MCF 10A (cell line): ENCODE data around the gene LPAR3. TPM values are rescaled to one million over a fixed set of nuclear protein-coding genes. Genes with fewer than 3 reads are reported as not detected.

Experiments used
- BruUV-seq: library from RNA; stranded (reverse); fragments of 400-500 nt; replicated peaks from 2 replicates; lab custom pipeline; 2021; lab: Mats Ljungman, UMichigan
- CTCF ChIA-PET: fragments of 300-600 bp; sonication (Branson Sonifier 250); formaldehyde crosslinking; extraction: SDS; loops from one replicate; lab custom pipeline; 2021; ENCODE audit warnings: antibody characterized with exemption, inconsistent platforms; lab: Yijun Ruan, JAX
- POLR2A ChIA-PET: fragments of 300-600, 350-650 bp; sonication (Branson Sonifier 250); formaldehyde crosslinking; extraction: SDS; loops from one replicate; lab custom pipeline; 2020; ENCODE audit warnings: antibody characterized with exemption, inconsistent platforms; lab: Yijun Ruan, JAX
- DNase-seq: peaks from one replicate; pipeline ENCODE4 v3.0.0-alpha.2; 2018; ENCODE audit not compliant: unreplicated experiment
- H3K27ac Mint-ChIP-seq: one replicate; pipeline ENCODE4 v1.8.0; 2022; ENCODE audit warnings: mild to moderate bottlenecking, low read depth, mixed read lengths; ENCODE audit not compliant: unreplicated experiment
- H3K27me3 Mint-ChIP-seq: one replicate; pipeline ENCODE4 v1.8.0; 2022; ENCODE audit warnings: mixed read lengths; ENCODE audit not compliant: insufficient read depth, unreplicated experiment
- H3K36me3 Mint-ChIP-seq: one replicate; pipeline ENCODE4 v1.8.0; 2022; ENCODE audit warnings: mild to moderate bottlenecking, moderate library complexity, mixed read lengths; ENCODE audit not compliant: insufficient read depth, unreplicated experiment
- H3K4me1 Mint-ChIP-seq: one replicate; pipeline ENCODE4 v1.8.0; 2022; ENCODE audit warnings: mixed read lengths; ENCODE audit not compliant: insufficient read depth, unreplicated experiment
- H3K4me3 Mint-ChIP-seq: one replicate; pipeline ENCODE4 v1.8.0; 2022; ENCODE audit warnings: mild to moderate bottlenecking, moderate library complexity, mixed read lengths; ENCODE audit not compliant: unreplicated experiment
- H3K9me3 Mint-ChIP-seq: one replicate; pipeline ENCODE4 v1.8.0; 2022; ENCODE audit warnings: mixed read lengths; ENCODE audit not compliant: unreplicated experiment
- CTCF ChIP-seq: fragments of 200-600 bp; IDR thresholded peaks from one replicate; pipeline ENCODE4 v1.8.0; 2022; ENCODE audit warnings: antibody characterized with exemption, mild to moderate bottlenecking; ENCODE audit not compliant: unreplicated experiment
- intact Hi-C: fragments of 100-400 bp; cut with micrococcal nuclease; formaldehyde crosslinking; loops from 2 replicates; pipeline ENCODE4 v1.14.1; 2022
- total RNA-seq: library from RNA; stranded (reverse); gene quantifications from 2 replicates; pipeline ENCODE4 v1.2.3, GENCODE V29; 2022

The LPAR3 gene
- total RNA-seq, 1 experiment from 2014 or later: 1.0 TPM

- POLR2A ChIA-PET: no interaction called here
- no peak for DNase-seq
- intact Hi-C loops: loop anchor here (5.0 to 10.0 kb wide), 2 partner anchors 317 to 1075 kb away; no protein-coding TSS in a partner anchor
- no peaks in the 10 kb centered on the region for H3K9me3 Mint-ChIP-seq
- no peaks in the 10 kb centered on the region for H3K4me1 Mint-ChIP-seq
- H3K27ac Mint-ChIP-seq: no peak overlapping the region
- no peaks in the 10 kb centered on the region for H3K36me3 Mint-ChIP-seq
- H3K27me3 Mint-ChIP-seq: peaks cover 14% of the 10 kb centered on the region
- no peak overlapping the region for H3K4me3 Mint-ChIP-seq
- no TSS peak for BruUV-seq
- TF ChIP-seq CTCF: no peak
- CTCF ChIA-PET: interaction anchor here (1.1 to 6.3 kb wide), 4 partner anchors 18 to 498 kb away, joined by 3 to 49 read pairs (median 4); no protein-coding TSS in a partner anchor
Observed at GRCh38 chr1:84939761-84940160, 46.8 kb upstream of the LPAR3 start.

- ChIA-PET POLR2A (no interaction called here), CTCF (interaction anchor here (0.9 to 6.3 kb wide), 6 partner anchors 16 to 433 kb away, joined by 3 to 49 read pairs (median 5); partner anchors contain the start of genes GNG5 and SPATA1)
- Mint-ChIP-seq H3K36me3 (no peaks in the 10 kb centered on the region), H3K27ac (no peak overlapping the region), H3K27me3 (peaks cover 14% of the 10 kb centered on the region), H3K4me1 (no peaks in the 10 kb centered on the region), H3K4me3 (no peak overlapping the region), H3K9me3 (no peaks in the 10 kb centered on the region)
- TF ChIP-seq CTCF: no peak
- intact Hi-C loops: loop anchor here (5.0 kb wide), 1 partner anchor 317 kb away; no protein-coding TSS in a partner anchor
- BruUV-seq: no TSS peak
- peak; percentile 13 for DNase-seq
Observed at GRCh38 chr1:84939151-84939550, 46.1 kb upstream of the LPAR3 start.

GRCh38 chr1:84936116-84936810, 43.3 kb upstream of the LPAR3 start:
- no peaks in the 10 kb centered on the region for H3K27me3 Mint-ChIP-seq
- H3K4me1 Mint-ChIP-seq: no peaks in the 10 kb centered on the region
- ChIA-PET POLR2A (interaction anchor here (0.6 to 0.8 kb wide), 2 partner anchors 102 to 163 kb away, joined by 3 to 4 read pairs; no protein-coding TSS in a partner anchor), CTCF (interaction anchor here (0.5 to 6.3 kb wide), 32 partner anchors 9 to 744 kb away, joined by 3 to 49 read pairs (median 4); partner anchors contain the start of gene C1orf52)
- H3K4me3 Mint-ChIP-seq: no peak overlapping the region
- intact Hi-C loops: loop anchor here (1.0 to 5.0 kb wide), 6 partner anchors 164 to 795 kb away; no protein-coding TSS in a partner anchor
- H3K36me3 Mint-ChIP-seq: no peaks in the 10 kb centered on the region
- H3K9me3 Mint-ChIP-seq: no peaks in the 10 kb centered on the region
- DNase-seq: peak; percentile 78
- H3K27ac Mint-ChIP-seq: no peak overlapping the region
- no TSS peak for BruUV-seq
- peak; percentile 89 for TF ChIP-seq CTCF

GRCh38 chr1:84933011-84933611, 40.1 kb upstream of the LPAR3 start:
- H3K27ac Mint-ChIP-seq: no peak overlapping the region
- H3K4me3 Mint-ChIP-seq: no peak overlapping the region
- H3K4me1 Mint-ChIP-seq: no peaks in the 10 kb centered on the region
- ChIA-PET CTCF (interaction anchor here (0.6 to 6.3 kb wide), 4 partner anchors 17 to 178 kb away, joined by 3 to 49 read pairs (median 3); no protein-coding TSS in a partner anchor), POLR2A (no interaction called here)
- no peaks in the 10 kb centered on the region for H3K27me3 Mint-ChIP-seq
- DNase-seq: no peak
- H3K36me3 Mint-ChIP-seq: no peaks in the 10 kb centered on the region
- intact Hi-C loops: no loop called here
- no peaks in the 10 kb centered on the region for H3K9me3 Mint-ChIP-seq
- no TSS peak for BruUV-seq
- no peak for TF ChIP-seq CTCF
